HG03521 (cell line): ENCODE results near the gene TIMM44.

ENCODE experiments used
- ATAC-seq: cut with Tn5 transposase; IDR thresholded peaks from one replicate; pipeline ENCODE4 v1.9.1; 2021; ENCODE audit warnings: mild to moderate bottlenecking, moderate library complexity; ENCODE audit not compliant: unreplicated experiment

TIMM44 gene

GRCh38 chr19:7879111-7879807, 64.2 kb downstream of the TIMM44 start:
- ATAC-seq, result no peak

- ATAC-seq, result no peak
Measured at GRCh38 chr19:7877249-7877836, 66.1 kb downstream of the TIMM44 start.
